Urinary bladder (tissue), 4 donors: ENCODE results near the gene RBMS1. TPM values are rescaled to one million over a fixed set of nuclear protein-coding genes. Genes with fewer than 3 reads are reported as not detected.

Source experiments
- DNase-seq: peaks from one replicate; pipeline ENCODE4 v3.0.0-alpha.2; 2015; ENCODE audit errors: extremely low spot score
- H3K27ac ChIP-seq: one replicate; pipeline ENCODE4 v1.5.1; 2013; ENCODE audit warnings: low read depth, mild to moderate bottlenecking, moderate library complexity
- H3K36me3 ChIP-seq: one replicate; pipeline ENCODE4 v1.6.1; 2013; ENCODE audit warnings: mild to moderate bottlenecking, moderate library complexity; ENCODE audit not compliant: insufficient read depth
- H3K4me1 ChIP-seq: one replicate; pipeline ENCODE4 v1.6.1; 2013; ENCODE audit warnings: mild to moderate bottlenecking, moderate library complexity; ENCODE audit not compliant: insufficient read depth
- H3K4me3 ChIP-seq: one replicate; pipeline ENCODE4 v1.5.1; 2013; ENCODE audit warnings: low read depth, low read length
- WGBS: extraction: QIAGEN DNeasy Blood & Tissue Kit; methylation state at CpG from one replicate; pipeline ENCODE4 v1.1.7; 2013; 5-methylcytosine and 5-hydroxymethylcytosine counted together
- polyA plus RNA-seq: library from polyadenylated mRNA; stranded (reverse); fragments of 200-250 nt; gene quantifications from one replicate; pipeline ENCODE4 v1.2.3, GENCODE V29; 2013
- total RNA-seq: library from RNA; depleted of rRNA; stranded (reverse); fragments of >200 nt; gene quantifications from one replicate; pipeline ENCODE4 v1.2.3, GENCODE V29; 2014
- donor health status: healthy with polysubstance abuse.
- donor health status: healthy.

Gene RBMS1, protein sequence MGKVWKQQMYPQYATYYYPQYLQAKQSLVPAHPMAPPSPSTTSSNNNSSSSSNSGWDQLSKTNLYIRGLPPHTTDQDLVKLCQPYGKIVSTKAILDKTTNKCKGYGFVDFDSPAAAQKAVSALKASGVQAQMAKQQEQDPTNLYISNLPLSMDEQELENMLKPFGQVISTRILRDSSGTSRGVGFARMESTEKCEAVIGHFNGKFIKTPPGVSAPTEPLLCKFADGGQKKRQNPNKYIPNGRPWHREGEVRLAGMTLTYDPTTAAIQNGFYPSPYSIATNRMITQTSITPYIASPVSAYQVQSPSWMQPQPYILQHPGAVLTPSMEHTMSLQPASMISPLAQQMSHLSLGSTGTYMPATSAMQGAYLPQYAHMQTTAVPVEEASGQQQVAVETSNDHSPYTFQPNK
- 182 TPM for total RNA-seq
- 41.7 TPM for polyA plus RNA-seq

DNA sequence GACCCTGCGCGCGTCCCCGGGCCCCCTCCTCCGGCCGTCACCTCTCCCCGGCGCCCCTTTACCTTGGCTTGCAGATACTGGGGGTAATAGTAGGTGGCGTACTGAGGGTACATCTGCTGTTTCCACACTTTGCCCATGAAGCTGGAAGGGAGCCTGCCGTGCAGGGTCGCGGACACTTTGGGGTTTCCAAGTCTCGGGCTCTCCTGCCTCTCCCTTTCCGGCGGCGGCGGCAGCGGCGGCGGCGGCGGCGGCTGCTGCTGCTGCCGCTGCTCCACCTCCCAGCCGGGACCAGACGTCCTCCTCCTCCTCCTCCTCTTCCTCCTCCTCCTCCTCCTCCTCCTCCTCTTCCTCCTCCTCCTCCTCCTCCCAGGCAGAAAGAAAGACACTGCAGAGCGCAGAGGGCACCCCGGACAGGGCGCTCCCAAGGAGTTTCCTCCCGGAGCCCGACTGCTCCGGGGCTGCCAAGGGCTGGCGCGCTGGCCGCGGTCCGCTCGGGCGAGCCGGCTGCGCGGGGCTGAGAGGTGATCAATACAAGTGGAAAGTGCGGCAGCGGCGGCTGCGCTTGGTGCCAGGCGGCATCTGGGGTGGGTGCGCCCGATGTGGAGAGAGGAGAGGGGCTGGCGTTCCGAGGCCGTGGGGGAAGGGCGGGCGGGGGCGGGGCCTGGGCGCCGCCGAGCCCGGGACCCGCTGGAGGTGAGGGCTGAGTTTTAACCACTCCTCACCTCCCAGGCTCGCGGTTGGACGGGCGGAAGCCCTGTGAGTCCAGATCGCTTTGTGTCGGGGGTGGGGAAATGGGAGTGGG is at the start of gene RBMS1:
Gene RBMS1, minus strand, starts transcription at position 581 of the 802 bp plus-strand sequence. Its CDS starts 444 bp downstream, at position 137.
- Histone ChIP-seq H3K4me1 (no peaks in the 10 kb centered on the region), H3K27ac (peak within 1 kb of the TSS; percentile 96), H3K4me3 (peak within 1 kb of the TSS; percentile 89), H3K36me3 (no peaks in the 10 kb centered on the region)
- no peak for DNase-seq
- WGBS, result under 1% methylated on average over 66 of the region's 66 CpGs

DNA sequence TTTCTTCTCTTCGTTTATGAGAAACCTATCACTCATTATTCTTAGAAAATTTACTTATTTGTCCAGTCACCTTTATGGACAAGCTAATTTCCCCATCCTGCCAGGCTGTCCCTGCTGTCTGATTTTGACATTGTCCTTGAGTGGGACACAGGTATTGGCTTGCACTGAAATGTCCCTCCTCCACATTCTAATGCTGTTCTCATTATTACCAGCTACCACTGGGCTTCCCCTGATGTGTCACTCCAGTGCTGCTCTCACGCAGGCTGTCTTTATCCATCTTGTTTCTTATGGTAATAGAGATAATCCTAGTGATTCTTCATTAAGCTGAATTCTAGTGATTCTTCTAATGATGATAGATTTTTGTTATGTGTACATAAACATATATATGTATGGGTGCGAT is 48.1 kb upstream of the RBMS1 start:
- DNase-seq, result no peak
- WGBS, result 98% methylated on average over 3 of the region's 3 CpGs
- Histone ChIP-seq H3K4me1 (no peaks in the 10 kb centered on the region), H3K27ac (no peak overlapping the region), H3K4me3 (no peak overlapping the region), H3K36me3 (no peaks in the 10 kb centered on the region)

DNA sequence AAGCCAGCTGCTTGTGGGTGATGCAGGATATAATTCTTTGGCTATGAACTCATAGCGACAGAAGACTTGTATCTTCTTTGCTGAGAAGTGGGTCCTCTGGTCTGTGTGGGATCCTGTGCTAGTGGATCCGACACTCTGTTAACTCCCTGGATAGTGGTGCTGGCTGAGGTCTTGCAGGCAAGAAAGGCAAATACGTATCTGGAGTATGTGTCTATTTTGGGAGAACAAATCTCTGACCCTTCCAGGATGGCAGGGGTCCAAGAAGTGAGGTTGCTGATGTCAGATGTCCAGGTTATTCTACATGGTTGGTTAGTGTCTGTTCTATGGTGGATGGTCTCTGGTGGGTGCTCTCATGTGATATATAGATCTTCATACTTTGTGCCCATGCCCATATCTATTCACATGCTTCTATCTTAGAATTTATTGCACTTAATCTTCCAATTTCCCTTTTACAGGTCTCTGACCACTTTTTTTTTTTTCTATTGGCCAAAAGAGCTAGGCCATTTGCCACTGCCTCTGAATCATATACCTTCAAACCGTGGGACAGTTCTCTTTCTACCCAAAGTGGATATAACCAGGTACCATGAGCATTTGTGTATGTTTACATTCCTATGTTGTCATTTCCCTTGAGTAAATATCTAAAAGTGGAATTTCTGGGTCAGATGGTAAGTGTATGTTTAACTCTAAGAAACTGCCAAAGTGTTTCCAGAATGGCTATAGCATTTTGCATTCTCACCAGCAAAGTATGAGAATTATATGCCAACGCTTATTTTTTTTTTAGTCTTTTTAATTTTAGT is 45.1 kb upstream of the RBMS1 start:
- H3K27ac ChIP-seq, result no peak overlapping the region
- no peak overlapping the region for H3K4me3 ChIP-seq
- 77% methylated on average over 5 of the region's 5 CpGs for WGBS
- H3K4me1 ChIP-seq, result no peaks in the 10 kb centered on the region
- no peak for DNase-seq
- no peaks in the 10 kb centered on the region for H3K36me3 ChIP-seq

DNA sequence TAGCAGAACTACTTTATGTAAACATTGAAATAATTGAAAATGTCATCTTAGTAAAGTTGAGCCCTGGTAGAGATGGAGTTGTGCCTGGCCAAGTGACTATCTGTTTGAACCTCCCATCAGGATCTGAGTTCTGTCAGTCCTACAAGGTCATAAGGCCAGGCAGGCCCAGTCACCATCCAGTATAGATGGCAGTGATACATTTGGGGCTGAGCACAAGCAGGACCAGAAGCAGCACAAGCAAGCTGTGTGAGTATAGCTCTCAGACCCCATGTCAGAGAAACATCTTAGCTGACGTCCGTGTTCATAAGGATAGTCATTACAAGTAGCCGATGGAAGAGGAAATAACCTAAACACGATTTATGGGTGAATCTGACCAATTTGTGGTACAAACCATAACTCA is 44.5 kb upstream of the RBMS1 start:
- no peaks in the 10 kb centered on the region for H3K36me3 ChIP-seq
- no peak overlapping the region for H3K27ac ChIP-seq
- H3K4me3 ChIP-seq, result no peak overlapping the region
- H3K4me1 ChIP-seq, result no peaks in the 10 kb centered on the region
- DNase-seq, result no peak
- 81% methylated on average over 4 of the region's 4 CpGs for WGBS

DNA sequence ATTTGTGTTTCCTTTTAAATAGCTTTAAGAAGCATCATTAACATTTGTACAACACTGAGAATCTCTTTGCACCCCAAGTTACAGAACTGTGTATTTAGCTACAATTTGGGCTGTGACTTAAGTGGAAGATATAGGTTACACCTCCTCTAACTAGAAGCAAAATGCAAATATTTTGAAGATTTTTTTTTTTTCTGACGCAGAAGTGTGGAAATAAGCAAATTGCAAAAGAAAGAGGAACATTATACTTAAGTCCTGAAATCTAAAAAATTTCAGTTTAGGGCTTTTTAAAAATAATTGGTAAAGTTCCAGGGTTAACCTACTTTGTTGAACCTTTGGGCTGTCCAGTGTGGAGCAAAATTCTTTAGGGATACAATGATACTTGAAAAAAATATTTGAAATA is 41.4 kb upstream of the RBMS1 start:
- Histone ChIP-seq H3K27ac (no peak overlapping the region), H3K4me3 (no peak overlapping the region), H3K36me3 (no peaks in the 10 kb centered on the region), H3K4me1 (no peaks in the 10 kb centered on the region)
- 91% methylated on average over 1 of the region's 1 CpG for WGBS
- no peak for DNase-seq

DNA sequence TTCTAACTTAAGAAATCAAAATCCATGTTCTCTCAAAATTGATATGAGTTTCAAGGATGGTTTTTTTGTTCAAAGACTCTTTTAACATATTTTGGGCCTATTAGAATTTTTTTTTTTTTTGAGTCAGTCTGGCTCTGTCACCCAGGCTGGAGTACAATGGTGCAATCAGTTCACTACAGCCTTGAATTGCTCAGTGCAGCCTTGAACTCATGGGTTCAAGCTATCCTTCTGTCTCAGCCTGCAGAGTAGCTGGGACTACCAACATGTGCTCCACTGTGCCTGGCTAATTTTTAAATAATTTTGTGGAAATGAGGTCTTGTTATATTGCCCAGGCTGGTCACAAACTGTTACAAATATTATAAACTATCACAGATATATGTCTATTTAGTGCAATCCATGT is 40.6 kb upstream of the RBMS1 start:
- H3K36me3 ChIP-seq, result no peaks in the 10 kb centered on the region
- no peak overlapping the region for H3K27ac ChIP-seq
- no peak for DNase-seq
- no peaks in the 10 kb centered on the region for H3K4me1 ChIP-seq
- no peak overlapping the region for H3K4me3 ChIP-seq

DNA sequence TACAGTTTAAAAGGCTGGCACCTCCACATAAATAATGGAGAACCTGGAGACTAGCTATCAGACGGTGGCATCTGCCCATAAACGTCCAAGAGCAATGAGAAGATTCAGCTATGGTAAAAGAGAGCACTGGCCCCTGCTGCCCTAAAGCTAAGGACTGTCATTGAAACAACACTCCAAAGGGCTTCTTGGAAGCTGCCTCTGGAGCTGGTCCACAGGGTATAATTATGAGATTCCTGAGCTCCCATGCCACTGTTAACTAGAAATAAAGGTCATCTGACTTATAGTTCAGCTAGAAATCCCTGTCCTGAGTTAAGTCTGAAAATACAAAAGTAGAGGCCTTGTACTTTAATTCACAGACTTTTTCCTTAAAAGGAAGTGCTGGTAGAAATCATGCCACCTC is 39.9 kb upstream of the RBMS1 start:
- H3K4me3 ChIP-seq, result no peak overlapping the region
- 42% methylated on average over 2 of the region's 2 CpGs for WGBS
- H3K4me1 ChIP-seq, result no peaks in the 10 kb centered on the region
- no peak for DNase-seq
- no peak overlapping the region for H3K27ac ChIP-seq
- no peaks in the 10 kb centered on the region for H3K36me3 ChIP-seq

DNA sequence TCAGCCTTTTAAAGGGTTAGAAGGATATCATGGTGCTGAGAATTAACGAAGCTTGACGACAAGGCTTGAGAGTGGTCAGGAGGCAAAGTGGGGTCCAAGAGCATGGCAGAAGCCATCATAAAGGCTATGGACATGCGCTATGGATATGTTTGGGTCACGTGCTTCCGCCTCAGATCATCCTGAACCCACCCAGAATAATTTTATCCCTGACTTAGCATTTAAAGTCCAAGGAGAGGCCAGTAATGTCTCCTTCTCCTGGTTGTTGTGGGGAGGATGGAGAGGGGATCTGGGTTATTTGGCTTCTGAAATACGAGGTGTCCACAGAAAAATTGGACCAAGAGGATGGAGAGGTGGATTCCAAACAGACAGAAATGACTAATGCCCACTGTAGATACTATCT is 38.8 kb upstream of the RBMS1 start:
- H3K27ac ChIP-seq, result no peak overlapping the region
- no peak overlapping the region for H3K4me3 ChIP-seq
- 93% methylated on average over 6 of the region's 6 CpGs for WGBS
- DNase-seq, result no peak
- H3K4me1 ChIP-seq, result no peaks in the 10 kb centered on the region
- no peaks in the 10 kb centered on the region for H3K36me3 ChIP-seq

DNA sequence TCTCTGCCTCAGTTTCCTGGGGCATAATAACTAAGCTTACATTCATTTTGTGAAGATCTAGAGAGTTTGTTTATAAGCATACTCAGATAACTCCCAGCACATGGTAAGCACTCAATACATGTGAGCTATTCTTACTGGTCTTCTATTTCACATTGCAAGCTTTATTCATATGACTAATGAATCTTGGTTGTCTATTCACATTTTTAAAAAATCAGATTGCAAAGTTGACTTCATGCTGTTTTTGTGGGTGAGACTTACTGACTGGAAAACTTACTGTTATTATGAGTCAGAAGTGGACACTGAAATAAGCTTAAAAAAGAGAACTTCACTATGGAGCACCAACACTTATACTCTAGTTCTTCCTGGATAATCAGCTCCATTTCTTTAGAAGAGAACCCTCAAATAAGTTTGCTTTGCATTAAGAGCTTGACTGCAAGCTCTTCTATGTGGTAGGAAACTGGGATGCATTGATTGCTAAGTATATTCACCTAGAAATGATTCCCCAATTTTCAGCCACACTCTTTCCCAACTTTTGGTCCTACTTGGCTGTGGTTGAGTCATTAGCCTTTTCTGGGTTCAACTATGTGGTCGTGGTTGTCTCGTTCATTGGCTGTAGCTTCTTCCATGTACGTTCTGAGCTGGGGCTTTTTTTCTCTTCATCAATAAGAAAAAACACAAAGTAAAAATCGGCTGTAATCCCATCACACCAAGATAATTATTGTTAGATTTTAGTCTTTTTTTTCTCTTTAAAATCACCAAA is 29.5 kb upstream of the RBMS1 start:
- 94% methylated on average over 4 of the region's 4 CpGs for WGBS
- DNase-seq, result no peak
- Histone ChIP-seq H3K27ac (no peak overlapping the region), H3K36me3 (no peaks in the 10 kb centered on the region), H3K4me1 (no peaks in the 10 kb centered on the region), H3K4me3 (no peak overlapping the region)

DNA sequence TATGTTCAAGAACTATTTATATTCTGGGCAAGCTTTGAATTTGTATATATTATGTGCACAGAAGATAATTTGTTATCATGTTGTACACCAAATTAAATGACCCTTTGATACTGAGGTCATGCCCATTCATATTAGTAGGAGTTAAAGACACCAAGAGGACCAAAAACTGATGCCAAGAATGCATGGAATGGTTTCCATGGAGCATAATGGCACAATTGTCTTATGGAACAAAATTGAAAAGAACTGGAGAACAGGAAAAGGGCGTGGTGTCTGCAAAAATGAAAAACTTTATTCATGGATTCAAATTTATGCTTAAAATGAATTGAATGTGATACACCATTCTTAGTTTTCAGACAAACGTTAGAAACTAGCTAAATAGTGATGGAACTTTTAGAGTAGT is 24.1 kb upstream of the RBMS1 start:
- H3K4me1 ChIP-seq, result no peaks in the 10 kb centered on the region
- 73% methylated on average over 2 of the region's 2 CpGs for WGBS
- no peak overlapping the region for H3K4me3 ChIP-seq
- H3K36me3 ChIP-seq, result no peaks in the 10 kb centered on the region
- no peak for DNase-seq
- H3K27ac ChIP-seq, result no peak overlapping the region

DNA sequence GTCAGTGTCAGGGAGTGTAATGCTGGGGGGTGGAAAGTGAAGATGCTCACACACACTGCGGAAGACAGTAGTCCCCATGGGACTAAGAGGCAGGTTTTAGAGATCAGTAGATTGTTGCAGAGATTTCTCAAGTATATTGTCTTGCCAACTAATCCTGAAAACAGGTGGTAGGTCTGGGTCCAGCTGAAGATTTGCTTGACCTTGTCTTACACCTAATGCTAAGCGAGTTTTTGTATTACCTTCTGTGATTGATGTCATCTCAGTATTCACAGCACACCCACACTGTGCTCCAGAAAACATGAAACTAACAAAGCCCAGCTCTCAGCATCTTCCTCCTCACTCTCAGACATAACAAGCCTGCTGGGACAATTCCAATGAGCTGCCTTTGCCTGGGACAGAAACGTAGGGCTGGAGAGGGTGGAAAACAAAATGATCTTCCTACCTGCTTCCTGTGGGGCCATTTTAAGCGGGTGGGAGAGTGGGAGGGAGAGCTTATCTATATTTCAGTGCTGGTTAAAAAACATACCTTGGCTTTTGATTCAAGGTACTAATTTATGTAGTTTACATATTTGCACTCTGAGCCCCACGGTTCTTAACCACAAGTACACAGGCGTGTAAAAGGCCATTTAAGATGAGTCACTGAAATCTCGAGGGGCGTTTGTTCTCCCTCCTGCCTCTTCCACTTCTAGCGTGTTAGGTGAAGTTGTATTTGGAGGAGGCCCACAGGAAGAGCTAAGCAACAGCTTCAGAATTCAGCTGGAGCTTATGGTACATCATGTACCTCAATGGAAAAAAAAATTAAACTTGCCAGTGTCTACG is 23.1 kb upstream of the RBMS1 start:
- H3K4me3 ChIP-seq, result no peak overlapping the region
- no peak overlapping the region for H3K27ac ChIP-seq
- no peaks in the 10 kb centered on the region for H3K36me3 ChIP-seq
- no peaks in the 10 kb centered on the region for H3K4me1 ChIP-seq
- DNase-seq, result no peak
- 68% methylated on average over 10 of the region's 10 CpGs for WGBS

DNA sequence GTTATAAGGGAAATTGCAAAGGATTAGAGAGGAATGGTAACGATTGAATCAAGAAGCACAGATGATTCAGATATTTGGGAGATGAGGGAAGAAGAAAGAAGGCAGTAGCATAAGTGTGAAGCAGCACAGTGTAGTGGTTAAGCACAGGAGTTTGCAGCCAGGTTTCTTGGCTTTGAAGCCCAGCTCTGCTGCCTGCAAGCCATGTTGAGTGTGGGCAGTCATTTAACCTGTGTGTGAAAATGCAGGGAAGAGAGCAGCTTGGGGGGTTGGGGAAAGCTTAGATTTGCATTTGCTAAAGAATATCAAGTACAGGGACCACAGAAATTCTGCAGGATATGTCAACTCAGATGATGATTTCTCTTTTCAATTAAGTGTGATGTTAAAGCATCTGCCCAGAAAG is 21.5 kb upstream of the RBMS1 start:
- Histone ChIP-seq H3K4me1 (no peaks in the 10 kb centered on the region), H3K36me3 (no peaks in the 10 kb centered on the region), H3K27ac (no peak overlapping the region), H3K4me3 (no peak overlapping the region)
- 93% methylated on average over 1 of the region's 1 CpG for WGBS
- no peak for DNase-seq
